ENCODE data around the gene SORCS2.

SORCS2 gene

DNA sequence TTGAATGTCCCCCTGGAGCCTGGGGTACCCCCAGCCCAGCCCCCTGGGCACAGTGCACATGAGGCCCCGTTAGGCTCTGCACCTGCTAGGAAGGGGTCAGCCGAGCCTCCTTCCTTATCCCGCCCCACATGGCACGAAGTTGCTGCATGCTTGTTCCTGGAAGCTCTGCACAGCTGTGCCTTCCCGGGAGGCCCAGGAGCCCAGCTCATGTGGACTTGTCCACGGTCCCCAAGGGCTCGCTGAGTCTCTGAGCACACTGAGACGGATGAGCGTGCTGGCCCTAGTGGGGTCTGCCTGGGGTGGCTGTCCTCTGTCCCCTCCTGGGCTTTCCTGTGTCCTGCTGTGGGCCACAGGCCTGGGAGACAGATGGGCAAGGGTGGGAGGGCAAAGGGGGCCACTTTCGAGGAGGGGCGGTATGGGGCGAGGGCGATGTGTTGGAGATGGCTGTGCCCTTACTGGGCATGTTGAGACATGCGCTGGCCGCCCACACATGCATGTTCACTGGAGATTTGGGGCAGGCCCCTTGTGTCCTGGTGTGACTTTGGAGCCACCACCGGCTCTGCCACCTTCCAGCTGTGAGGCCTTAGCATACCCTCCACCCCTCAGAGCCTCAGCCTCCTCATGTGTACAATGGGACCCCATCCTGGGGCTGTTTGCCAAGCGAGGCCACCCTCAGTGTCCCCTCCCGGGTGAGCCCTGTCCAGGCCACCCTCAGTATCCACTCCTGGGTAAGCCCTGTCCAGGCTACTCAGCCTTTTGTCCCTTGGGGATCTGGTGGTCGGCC lies 509.7 kb downstream of the SORCS2 start:
- peaks cover 7% of the 10 kb centered on the region for H3K4me1 Mint-ChIP-seq (ENCODE audit: low read depth)
- no peak overlapping the region for H3K27ac Mint-ChIP-seq
- no peak overlapping the region for H3K4me3 Mint-ChIP-seq
- no peaks in the 10 kb centered on the region for H3K36me3 Mint-ChIP-seq (ENCODE audit: low read depth)
- peaks cover 33% of the 10 kb centered on the region for H3K27me3 Mint-ChIP-seq
- intact Hi-C loops (cut with micrococcal nuclease), result no loop called here
- H3K9me3 Mint-ChIP-seq, result no peaks in the 10 kb centered on the region

DNA sequence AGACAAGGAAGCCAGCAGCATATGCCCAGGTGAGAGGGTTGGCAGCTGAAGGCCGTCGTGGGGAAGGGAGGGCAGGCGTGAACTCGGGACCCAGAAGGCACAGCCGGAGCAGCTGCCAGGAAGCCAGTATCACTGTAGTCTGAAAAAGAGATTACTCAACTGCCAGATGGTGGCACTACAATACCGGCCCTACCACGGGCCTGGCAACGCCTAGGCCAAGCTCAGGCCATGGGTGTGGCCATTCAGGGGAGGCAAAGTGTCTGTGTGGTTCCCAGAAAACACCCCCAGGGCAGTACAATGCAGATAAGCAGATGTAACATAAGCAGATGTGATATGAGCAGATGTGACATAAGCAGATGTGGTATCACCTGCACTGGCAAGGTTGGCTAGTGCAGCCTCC lies 511.4 kb downstream of the SORCS2 start:
- H3K4me1 Mint-ChIP-seq (ENCODE audit: low read depth), result no peaks in the 10 kb centered on the region
- H3K36me3 Mint-ChIP-seq (ENCODE audit: low read depth), result no peaks in the 10 kb centered on the region
- intact Hi-C loops (cut with micrococcal nuclease), result no loop called here
- H3K27ac Mint-ChIP-seq, result no peak overlapping the region
- H3K9me3 Mint-ChIP-seq, result no peaks in the 10 kb centered on the region
- H3K27me3 Mint-ChIP-seq, result peaks cover 24% of the 10 kb centered on the region
- no peak overlapping the region for H3K4me3 Mint-ChIP-seq

DNA sequence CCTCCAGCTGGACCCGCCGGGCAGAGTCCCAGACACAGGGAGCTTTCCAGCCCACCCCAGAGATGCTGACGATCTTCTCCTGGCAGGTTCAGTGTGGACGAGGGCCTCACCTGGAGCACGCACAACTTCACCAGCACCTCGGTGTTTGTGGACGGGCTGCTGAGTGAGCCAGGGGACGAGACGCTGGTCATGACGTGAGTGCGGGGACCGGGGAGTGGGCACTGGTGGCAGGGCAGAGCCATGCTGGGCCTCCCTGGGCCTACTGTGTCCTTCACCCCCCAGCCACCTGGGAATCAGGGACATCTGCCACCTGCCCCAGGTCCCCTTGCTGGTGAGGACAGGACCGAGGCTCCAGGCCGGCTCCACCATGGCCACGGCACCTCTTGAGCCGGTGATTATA lies 511.8 kb downstream of the SORCS2 start:
- no peaks in the 10 kb centered on the region for H3K4me1 Mint-ChIP-seq (ENCODE audit: low read depth)
- H3K9me3 Mint-ChIP-seq, result no peaks in the 10 kb centered on the region
- intact Hi-C loops (cut with micrococcal nuclease), result no loop called here
- H3K4me3 Mint-ChIP-seq, result no peak overlapping the region
- peaks cover 20% of the 10 kb centered on the region for H3K27me3 Mint-ChIP-seq
- no peak overlapping the region for H3K27ac Mint-ChIP-seq
- H3K36me3 Mint-ChIP-seq (ENCODE audit: low read depth), result no peaks in the 10 kb centered on the region

DNA sequence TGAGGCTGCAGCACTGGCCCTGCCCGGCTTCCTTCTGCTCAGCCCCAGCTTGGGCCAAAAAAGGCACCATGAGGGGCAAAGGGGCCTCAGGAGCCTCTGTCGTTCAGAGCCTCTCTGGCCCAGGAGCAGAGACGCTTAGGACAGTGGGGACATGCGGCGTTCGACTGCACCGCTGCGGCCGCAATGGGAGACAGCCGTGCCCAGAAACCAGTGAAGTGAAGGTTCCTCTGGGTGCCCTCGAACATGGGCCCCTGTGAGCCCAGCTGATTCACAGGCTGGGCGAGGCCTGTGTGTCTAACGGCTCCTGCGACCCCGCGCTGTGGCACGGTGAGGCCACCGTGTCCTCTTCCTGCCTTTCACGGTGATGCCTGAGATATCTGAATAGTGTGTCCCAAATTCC lies 512.3 kb downstream of the SORCS2 start:
- Mint-ChIP-seq H3K36me3 (ENCODE audit: low read depth) (no peaks in the 10 kb centered on the region), H3K27me3 (peaks cover 16% of the 10 kb centered on the region), H3K9me3 (no peaks in the 10 kb centered on the region), H3K27ac (no peak overlapping the region), H3K4me3 (no peak overlapping the region), H3K4me1 (ENCODE audit: low read depth) (no peaks in the 10 kb centered on the region)
- intact Hi-C loops (cut with micrococcal nuclease), result no loop called here

DNA sequence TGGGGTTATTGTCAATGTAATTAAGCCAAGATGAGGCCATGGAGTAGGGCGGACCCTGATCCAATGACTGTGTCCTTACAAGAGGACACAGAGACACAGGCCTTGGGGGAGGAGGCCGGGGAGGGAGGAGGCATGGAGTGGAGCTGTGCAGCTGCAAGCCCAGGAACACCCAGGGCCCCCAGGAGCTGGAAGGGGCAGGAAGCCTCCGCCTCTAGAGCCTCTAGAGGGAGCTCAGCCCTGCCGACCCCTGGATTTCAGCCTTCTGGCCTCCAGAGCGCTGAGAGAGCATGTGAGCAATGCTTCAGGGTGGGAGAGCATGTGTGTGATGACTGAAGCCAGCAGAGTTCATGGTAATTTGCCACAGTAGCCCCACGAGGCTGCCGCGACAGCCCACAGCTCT lies 512.7 kb downstream of the SORCS2 start:
- no peak overlapping the region for H3K27ac Mint-ChIP-seq
- no peaks in the 10 kb centered on the region for H3K9me3 Mint-ChIP-seq
- H3K27me3 Mint-ChIP-seq, result peaks cover 11% of the 10 kb centered on the region
- no peak overlapping the region for H3K4me3 Mint-ChIP-seq
- no peaks in the 10 kb centered on the region for H3K4me1 Mint-ChIP-seq (ENCODE audit: low read depth)
- intact Hi-C loops (cut with micrococcal nuclease), result no loop called here
- H3K36me3 Mint-ChIP-seq (ENCODE audit: low read depth), result no peaks in the 10 kb centered on the region

DNA sequence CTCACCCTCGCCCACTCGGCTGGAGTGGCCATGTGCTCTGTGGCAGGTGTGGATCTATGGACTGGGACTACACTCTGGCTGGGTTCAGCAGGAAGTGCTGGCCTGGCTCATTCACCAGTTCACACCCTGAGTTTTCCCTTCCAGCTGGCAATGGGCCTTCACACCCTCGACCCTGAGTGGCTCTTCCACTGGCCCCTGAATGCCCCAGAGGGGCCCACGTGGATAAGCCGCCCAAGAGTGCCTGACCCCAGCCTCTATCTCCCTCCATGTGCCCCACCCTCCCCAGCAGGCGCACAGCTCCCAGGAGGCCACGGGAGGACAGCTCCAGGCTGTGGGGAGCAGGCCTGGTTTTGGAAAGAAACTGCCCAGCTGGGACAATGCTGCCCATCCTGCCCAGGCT lies 513.3 kb downstream of the SORCS2 start:
- intact Hi-C loops (cut with micrococcal nuclease), result no loop called here
- Mint-ChIP-seq H3K9me3 (no peaks in the 10 kb centered on the region), H3K36me3 (ENCODE audit: low read depth) (no peaks in the 10 kb centered on the region), H3K27me3 (peaks cover 10% of the 10 kb centered on the region), H3K27ac (no peak overlapping the region), H3K4me1 (ENCODE audit: low read depth) (no peaks in the 10 kb centered on the region), H3K4me3 (no peak overlapping the region)

DNA sequence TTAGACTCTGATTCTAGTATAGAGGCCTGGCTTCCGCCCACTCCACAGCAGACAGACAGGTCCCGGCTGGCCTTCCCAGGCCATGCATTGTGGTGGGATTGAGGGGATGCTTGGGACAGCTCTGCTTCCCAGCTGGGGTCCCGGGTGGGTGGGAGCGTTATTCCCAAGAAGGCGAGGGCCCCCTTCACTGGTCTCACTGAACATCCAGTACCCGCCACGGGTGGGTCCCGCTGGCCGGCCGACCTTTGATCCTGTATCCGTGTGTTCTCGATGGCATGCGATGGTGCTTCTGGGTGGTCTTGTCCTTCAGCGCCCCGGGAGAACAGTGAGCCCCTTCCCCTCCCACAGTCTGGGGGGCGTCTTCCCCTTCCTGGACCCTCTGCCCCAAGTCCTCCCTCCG lies 515.9 kb downstream of the SORCS2 start:
- H3K4me3 Mint-ChIP-seq, result no peak overlapping the region
- no peaks in the 10 kb centered on the region for H3K9me3 Mint-ChIP-seq
- H3K27me3 Mint-ChIP-seq, result no peaks in the 10 kb centered on the region
- no peaks in the 10 kb centered on the region for H3K4me1 Mint-ChIP-seq (ENCODE audit: low read depth)
- no peak overlapping the region for H3K27ac Mint-ChIP-seq
- intact Hi-C loops (cut with micrococcal nuclease), result no loop called here
- no peaks in the 10 kb centered on the region for H3K36me3 Mint-ChIP-seq (ENCODE audit: low read depth)

DNA sequence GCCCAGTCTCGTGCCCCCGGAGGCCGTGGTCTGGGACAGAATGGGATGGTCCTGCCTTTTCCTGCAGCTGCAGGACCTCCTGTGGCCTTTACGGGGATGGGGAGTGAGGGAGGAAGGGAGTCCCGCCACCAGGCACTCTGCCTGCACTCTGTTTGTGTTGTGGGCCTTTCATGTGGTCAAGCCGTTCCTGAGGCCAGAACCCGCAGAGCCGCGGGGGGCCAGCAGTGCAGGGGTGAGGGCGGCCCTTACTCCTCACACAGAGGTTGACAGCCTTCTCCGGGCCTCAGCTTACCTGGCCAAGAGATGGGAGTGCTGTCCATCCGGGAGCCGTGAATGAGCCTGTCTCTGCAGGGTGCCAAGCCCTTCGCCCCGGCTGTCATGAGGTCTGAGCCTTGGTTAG lies 516.6 kb downstream of the SORCS2 start:
- Mint-ChIP-seq H3K27ac (no peak overlapping the region), H3K27me3 (no peaks in the 10 kb centered on the region), H3K36me3 (ENCODE audit: low read depth) (no peaks in the 10 kb centered on the region), H3K4me1 (ENCODE audit: low read depth) (no peaks in the 10 kb centered on the region), H3K9me3 (no peaks in the 10 kb centered on the region), H3K4me3 (no peak overlapping the region)
- intact Hi-C loops (cut with micrococcal nuclease), result no loop called here

DNA sequence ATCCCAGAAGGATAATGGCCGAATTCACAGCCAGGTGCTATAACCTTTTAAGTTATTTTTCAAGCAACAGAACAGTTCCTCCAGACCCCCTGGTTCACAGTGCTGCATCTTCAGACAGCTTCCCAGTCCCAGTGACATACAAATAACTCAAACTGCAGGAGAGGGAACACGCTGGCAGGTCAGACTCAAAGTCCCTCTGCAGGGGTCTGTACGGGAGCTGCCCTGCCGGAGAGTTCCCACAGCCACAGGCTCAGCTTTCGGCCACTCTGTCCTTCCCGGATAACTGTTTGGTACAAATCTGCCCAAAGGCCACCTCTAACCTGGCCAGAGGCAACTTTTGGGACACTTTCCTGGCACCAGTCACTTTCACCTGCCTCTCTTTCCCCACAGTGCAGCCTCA lies 517.1 kb downstream of the SORCS2 start:
- peaks cover 1% of the 10 kb centered on the region for H3K27me3 Mint-ChIP-seq

GRCh38 chr4:7710126-7710525 lies 517.8 kb downstream of the SORCS2 start:
- intact Hi-C loops (cut with micrococcal nuclease), result no loop called here
- H3K27me3 Mint-ChIP-seq, result peaks cover 7% of the 10 kb centered on the region
- H3K4me3 Mint-ChIP-seq, result no peak overlapping the region
- peaks cover 5% of the 10 kb centered on the region for H3K4me1 Mint-ChIP-seq (ENCODE audit: low read depth)
- H3K9me3 Mint-ChIP-seq, result no peaks in the 10 kb centered on the region
- no peak overlapping the region for H3K27ac Mint-ChIP-seq
- no peaks in the 10 kb centered on the region for H3K36me3 Mint-ChIP-seq (ENCODE audit: low read depth)

More for the DNA sequence above, 517.1 kb downstream of the SORCS2 start:
- Mint-ChIP-seq H3K27ac (no peak overlapping the region), H3K4me3 (no peak overlapping the region), H3K36me3 (ENCODE audit: low read depth) (no peaks in the 10 kb centered on the region), H3K4me1 (ENCODE audit: low read depth) (no peaks in the 10 kb centered on the region), H3K9me3 (no peaks in the 10 kb centered on the region)
- intact Hi-C loops (cut with micrococcal nuclease), result no loop called here

DNA sequence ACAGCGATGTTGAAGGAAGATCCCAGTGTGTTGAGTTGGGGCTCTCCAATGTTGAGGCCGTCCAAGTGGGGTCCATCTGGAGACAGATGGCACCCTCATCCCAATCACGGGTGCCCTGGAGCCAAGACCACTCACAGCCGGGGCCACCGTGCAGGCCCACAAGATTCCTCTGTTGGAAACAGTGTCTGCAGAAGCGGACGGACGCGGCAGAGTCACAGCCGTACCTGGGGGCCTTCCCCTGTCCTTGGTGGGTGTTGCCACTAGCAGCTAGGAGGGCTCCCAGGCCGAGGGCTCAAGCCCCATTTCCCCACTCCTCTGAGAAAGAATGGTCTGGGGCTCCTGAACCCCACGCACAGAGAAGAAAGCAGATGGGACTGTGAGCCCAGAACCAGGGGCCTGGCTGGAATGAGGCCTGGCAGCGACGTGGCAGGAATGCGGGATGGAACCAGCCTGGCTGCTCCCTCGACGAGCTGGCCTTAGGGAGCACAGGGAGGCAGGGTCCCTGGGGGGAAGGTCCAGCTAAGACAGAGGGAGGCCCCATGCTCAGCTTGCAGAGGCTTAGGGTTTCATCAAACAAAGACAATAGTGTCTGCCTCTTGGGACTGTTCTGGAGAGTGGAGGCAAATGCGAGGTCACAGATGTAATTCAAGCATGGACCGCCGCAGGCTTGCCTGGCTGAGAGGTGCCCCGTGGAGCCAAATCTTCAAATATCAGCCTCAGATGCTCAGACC lies 518.4 kb downstream of the SORCS2 start:
- Mint-ChIP-seq H3K36me3 (ENCODE audit: low read depth) (no peaks in the 10 kb centered on the region), H3K9me3 (no peaks in the 10 kb centered on the region), H3K27me3 (peaks cover 9% of the 10 kb centered on the region), H3K4me1 (ENCODE audit: low read depth) (peaks cover 11% of the 10 kb centered on the region), H3K4me3 (no peak overlapping the region), H3K27ac (no peak overlapping the region)
- intact Hi-C loops (cut with micrococcal nuclease), result no loop called here

- Mint-ChIP-seq H3K36me3 (ENCODE audit: low read depth) (no peaks in the 10 kb centered on the region), H3K27me3 (peaks cover 9% of the 10 kb centered on the region), H3K4me3 (no peak overlapping the region), H3K9me3 (no peaks in the 10 kb centered on the region), H3K27ac (no peak overlapping the region), H3K4me1 (ENCODE audit: low read depth) (peaks cover 17% of the 10 kb centered on the region)
- intact Hi-C loops (cut with micrococcal nuclease), result no loop called here
These were observed 519.1 kb downstream of the SORCS2 start for GRCh38 chr4:7711307-7711963.

DNA sequence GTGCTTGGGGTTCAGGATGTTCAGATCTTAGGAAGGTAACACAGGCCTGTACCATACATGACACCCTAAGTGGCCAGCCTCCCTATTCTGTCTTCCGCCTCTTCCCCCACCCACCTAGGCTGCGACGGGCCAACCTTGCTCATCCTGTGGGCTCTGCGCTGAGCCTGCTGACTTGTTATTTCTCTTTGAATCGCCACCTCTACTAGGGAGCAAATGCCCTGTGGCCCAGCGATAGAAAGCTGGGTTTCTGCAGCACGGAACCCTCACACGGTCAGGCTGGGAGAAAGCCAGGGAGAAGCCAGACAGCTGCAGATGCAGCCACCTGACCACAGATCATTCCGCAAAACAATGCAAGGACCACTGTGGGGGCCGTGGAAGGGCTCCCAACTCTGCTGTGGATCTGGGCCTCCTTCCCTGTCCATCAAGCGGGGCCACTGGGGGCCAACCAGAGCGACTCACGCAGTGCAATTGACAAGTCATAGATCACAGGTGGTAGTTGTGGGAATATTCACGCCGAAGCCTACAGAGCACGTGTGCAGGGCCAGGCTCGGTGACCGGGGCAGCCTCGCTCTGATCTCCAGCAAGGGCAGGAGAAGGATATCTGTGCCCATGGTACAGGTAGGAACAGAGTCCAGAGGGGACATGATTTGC lies 519.8 kb downstream of the SORCS2 start:
- Mint-ChIP-seq H3K9me3 (no peaks in the 10 kb centered on the region), H3K27me3 (peaks cover 10% of the 10 kb centered on the region), H3K4me3 (no peak overlapping the region), H3K4me1 (ENCODE audit: low read depth) (peaks cover 19% of the 10 kb centered on the region), H3K36me3 (ENCODE audit: low read depth) (no peaks in the 10 kb centered on the region), H3K27ac (no peak overlapping the region)
- intact Hi-C loops (cut with micrococcal nuclease), result no loop called here

DNA sequence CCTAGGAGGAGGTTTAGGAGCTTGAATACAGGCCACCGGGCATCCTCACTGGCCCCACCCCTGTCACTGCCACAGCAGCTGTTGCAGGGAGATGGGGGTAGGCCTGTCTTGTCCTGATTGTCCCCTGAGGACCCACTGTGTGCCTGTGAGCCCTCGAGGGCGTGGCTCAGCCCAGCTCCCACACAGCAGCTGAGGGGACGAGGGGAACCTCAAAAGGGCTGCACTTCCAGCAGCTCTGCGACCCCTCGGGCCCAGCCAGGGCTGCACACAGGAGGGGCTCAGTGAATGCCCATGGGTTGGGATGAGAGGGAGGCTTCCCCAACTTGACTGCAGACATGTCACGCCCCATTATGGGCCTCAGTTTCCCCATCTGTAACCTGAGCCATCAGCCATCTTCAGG lies 521.4 kb downstream of the SORCS2 start:
- intact Hi-C loops (cut with micrococcal nuclease), result no loop called here
- H3K27me3 Mint-ChIP-seq, result peaks cover 23% of the 10 kb centered on the region
- peaks cover 19% of the 10 kb centered on the region for H3K4me1 Mint-ChIP-seq (ENCODE audit: low read depth)
- H3K27ac Mint-ChIP-seq, result no peak overlapping the region
- no peak overlapping the region for H3K4me3 Mint-ChIP-seq
- H3K36me3 Mint-ChIP-seq (ENCODE audit: low read depth), result no peaks in the 10 kb centered on the region
- H3K9me3 Mint-ChIP-seq, result no peaks in the 10 kb centered on the region

All from dendritic cell treated with granulocyte-macrophage colony-stimulating factor and Interleukin-4, amounts not matched to agents 40 ng/mL and 50 ng/mL, for 4 days (primary cell).